H1 (cell line): ENCODE data around the gene TATDN2. TPM values are rescaled to one million over a fixed set of nuclear protein-coding genes. Genes with fewer than 3 reads are reported as not detected.

Experiments
- ASH2L ChIP-seq: fragments of 200-600, 300-600 bp; sonication (generic); IDR thresholded peaks from one replicate; pipeline ENCODE4 v1.7.1; 2017; ENCODE audit warnings: low read length
- BACH1 ChIP-seq: IDR thresholded peaks from 2 replicates; pipeline ENCODE4 v1.6.1; 2012; ENCODE audit warnings: low read length, improper control_type of control experiment
- EZH2 ChIP-seq: fragments of 200-600 bp; sonication (generic); IDR thresholded peaks from 2 replicates; pipeline ENCODE4 v1.7.1; 2012; ENCODE audit warnings: low read depth, mild to moderate bottlenecking, moderate library complexity, low read length, inconsistent platforms; ENCODE audit not compliant: severe bottlenecking
- NANOG ChIP-seq: IDR thresholded peaks from 2 replicates; pipeline ENCODE4 v1.6.1; 2011; ENCODE audit warnings: low read length, low read depth, mild to moderate bottlenecking, inconsistent platforms; ENCODE audit not compliant: insufficient read depth, poor library complexity, severe bottlenecking
- POU5F1 ChIP-seq: IDR thresholded peaks from 2 replicates; pipeline ENCODE4 v1.6.1; 2011; ENCODE audit warnings: low read depth, mild to moderate bottlenecking, low read length, moderate library complexity
- TAF1 ChIP-seq: IDR thresholded peaks from 2 replicates; pipeline ENCODE4 v1.6.1; 2011; ENCODE audit warnings: mild to moderate bottlenecking, low read depth, low read length
- polyA plus RNA-seq, 7 experiments: library from polyadenylated mRNA; depleted of rRNA in 3 of 7; stranded (reverse) in 5 of 7; unstranded in 2 of 7; fragments of >200 nt in 5 of 7; fragments of 200-250 nt in 2 of 7; gene quantifications; 1 replicate in 5 of 7; 2 replicates in 1 of 7; 4 replicates in 1 of 7; pipeline versions ENCODE4 v1.2.1 to v1.2.3, GENCODE V29; 2011 to 2013; ENCODE audit warnings: missing spikeins in 2 of 7, mixed read lengths in 2 of 7
- total RNA-seq: library from RNA; stranded (reverse); fragmentation: NEBNext Ultra II Directional; extraction: Animal tissue kit (Norgen Biotek cat#: 25700); gene quantifications from 2 replicates; pipeline ENCODE4 v1.2.1, GENCODE V29; 2021

TATDN2 gene
- total and polyA plus RNA-seq, 2 of the 8 experiments (the other 6 are each of a cell fraction or from before 2014, with no cell fraction given) = 12.1 to 34.8 TPM

- TF ChIP-seq NANOG (no peak), ASH2L (no peak), POU5F1 (no peak), TAF1 (no peak), BACH1 (0 out of 2 replicates have a peak, but pooled peaks have one; percentile 48), EZH2 (no peak)
- TF ChIP-seq, all 59 proteins: peak for 5
Observed at GRCh38 chr3:10286596-10287295, 38.5 kb downstream of the TATDN2 start (continued).
